ENCODE measurements around the gene KLHL11. TPM values are rescaled to one million over a fixed set of nuclear protein-coding genes. Genes with fewer than 3 reads are reported as not detected.
A peak's percentile ranks its signal among the peaks of the same experiment; 100 is the strongest.

KLHL11 gene
- total RNA-seq, 1 experiment from 2014 or later, result 16.8 TPM

GRCh38 chr17:41814195-41814594 is 51.0 kb downstream of the KLHL11 start:
- no peak overlapping the region for H2BK15ac ChIP-seq (ENCODE audit: low read depth, low read length)
- no peak overlapping the region for H3K9ac ChIP-seq (ENCODE audit: extremely low read depth, insufficient read length, low read length)
- H4K20me1 ChIP-seq (ENCODE audit: control insufficient read depth, insufficient read depth, insufficient read length), result no peaks in the 10 kb centered on the region
- H3K79me1 ChIP-seq (ENCODE audit: insufficient read depth, low read depth, low read length, poor library complexity, severe bottlenecking), result peaks cover 2% of the 10 kb centered on the region
- peaks cover 24 to 46% of the 10 kb centered on the region in 2 experiments for H3K4me1 Mint-ChIP-seq
- no peak overlapping the region for H3K4ac ChIP-seq (ENCODE audit: low read depth, low read length)
- no peak overlapping the region for H2AFZ ChIP-seq (ENCODE audit: low read length)
- no peak overlapping the region for H4K8ac ChIP-seq (replicated peaks; ENCODE audit: insufficient read length, low read depth, low read length)
- H3K4me1 ChIP-seq (ENCODE audit: insufficient read depth, low read length), result peaks cover 4% of the 10 kb centered on the region; the same call in 1 of the 2 replicates
- H3K23me2 ChIP-seq (ENCODE audit: insufficient read length, low read depth, low read length, poor library complexity, severe bottlenecking), result peaks cover 16% of the 10 kb centered on the region
- H3K36me3 Mint-ChIP-seq (ENCODE audit: insufficient read depth in 1 of 3, low read depth in 3 of 3), result peaks cover 29 to 34% (median 33%) of the 10 kb centered on the region in 3 experiments
- DNase-seq, result no peak
- H3K27me3 Mint-ChIP-seq (ENCODE audit: low read depth), result peaks cover 11% of the 10 kb centered on the region
- no peaks in the 10 kb centered on the region for H3K27me3 ChIP-seq (ENCODE audit: insufficient read depth, low read length)
- H3K79me2 ChIP-seq (ENCODE audit: insufficient read depth, low read length), result peaks cover 14% of the 10 kb centered on the region; the same call in 1 of the 2 replicates
- no peak overlapping the region for H2BK5ac ChIP-seq (ENCODE audit: insufficient read length, low read length)
- H2BK12ac ChIP-seq (ENCODE audit: insufficient read length, low read depth, low read length), result no peak overlapping the region
- H3K14ac ChIP-seq (ENCODE audit: insufficient read depth, low read length), result no peak overlapping the region
- WGBS (ENCODE audit: extremely low coverage, insufficient read length, low lambda C conversion rate), result no CpG with 5 or more reads among the region's 1 CpG
- no peak overlapping the region for H3K56ac ChIP-seq (ENCODE audit: insufficient read length, low read depth, low read length)
- H3K23ac ChIP-seq (ENCODE audit: insufficient read length, low read depth, low read length), result no peak overlapping the region
- H3T11ph ChIP-seq (ENCODE audit: low read length), result no peak overlapping the region
- no peak overlapping the region for H4K5ac ChIP-seq (ENCODE audit: insufficient read length, low read depth, low read length)
- no peak overlapping the region for H3K18ac ChIP-seq (ENCODE audit: insufficient read length, low read depth, low read length)
- H3K4me3 Mint-ChIP-seq, result peak overlapping the region; percentile 91 to 99
- peak overlapping the region in 2 of 3 experiments; percentile 49 to 59; a peak in 1 of 7 replicates for H3K27ac Mint-ChIP-seq
- no peak for TF ChIP-seq CTCF (conservative IDR thresholded peaks at IDR 0.05)
- H4K91ac ChIP-seq (ENCODE audit: insufficient read length, low read depth, low read length), result no peak overlapping the region
- no peak overlapping the region for H2BK120ac ChIP-seq (ENCODE audit: low read depth, low read length, poor library complexity, severe bottlenecking)
- H3K27ac ChIP-seq (ENCODE audit: insufficient read length, low read depth, low read length), result no peak overlapping the region
- H2AK5ac ChIP-seq (ENCODE audit: insufficient read length, low read length), result no peak overlapping the region
- peak overlapping the region; percentile 76 for H3K4me2 ChIP-seq (ENCODE audit: insufficient read depth, insufficient read length, low read length)
- H2BK20ac ChIP-seq (ENCODE audit: low read depth, low read length, poor library complexity, severe bottlenecking), result no peak overlapping the region
- no peaks in the 10 kb centered on the region for H3K9me3 ChIP-seq (ENCODE audit: control insufficient read depth, low read depth, low read length)
- peaks cover 0 to 10% of the 10 kb centered on the region in 2 experiments; a peak in 3 of 5 replicates for H3K9me3 Mint-ChIP-seq
